ENCODE measurements around the gene SLC19A2. TPM values are rescaled to one million over a fixed set of nuclear protein-coding genes. Genes with fewer than 3 reads are reported as not detected.

The SLC19A2 gene
- polyA plus RNA-seq (45.8 and 46.3 TPM in 2 replicates), polyA minus RNA-seq (43.8 and 46.1 TPM in 2 replicates)

GRCh38 chr1:169485431-169486280 is at the start of gene SLC19A2:
TSS of gene SLC19A2 (minus strand) at chr1:169485944. CDS start at chr1:169485766, 178 bp downstream.
- Histone ChIP-seq H4K20me1 (ENCODE audit: insufficient read depth) (no peaks in the 10 kb centered on the region), H2AFZ (ENCODE audit: low read depth, low read length) (peak within 1 kb of the TSS; percentile 75), H3F3A (ENCODE audit: insufficient read depth, low read length, poor library complexity, severe bottlenecking) (peaks cover 2% of the 10 kb centered on the region), H3K27me3 (ENCODE audit: insufficient read depth, low read depth, low read length) (no peaks in the 10 kb centered on the region), H3K4me2 (ENCODE audit: low read length) (peak within 1 kb of the TSS; percentile 95), H3K79me2 (replicated peaks; ENCODE audit: insufficient read depth, low read length) (peaks cover 23% of the 10 kb centered on the region), H3K36me3 (ENCODE audit: insufficient read depth, low read length) (no peaks in the 10 kb centered on the region), H3K4me3 (ENCODE audit: low read length) (peak within 1 kb of the TSS; percentile 92), H3K9me2 (ENCODE audit: insufficient read depth, low read length) (no peaks in the 10 kb centered on the region), H3K27ac (ENCODE audit: low read length) (peak within 1 kb of the TSS; percentile 71), H3K9ac (ENCODE audit: low read length) (peak within 1 kb of the TSS; percentile 88), H3K9me3 (ENCODE audit: low read length) (no peaks in the 10 kb centered on the region)
- TF ChIP-seq POLR2AphosphoS5 (IDR thresholded peaks at IDR 0.05) (peak; percentile 89), REST (IDR thresholded peaks at IDR 0.05; ENCODE audit: borderline replicate concordance) (peak; percentile 78), TAF1 (IDR thresholded peaks at IDR 0.05; ENCODE audit: low read depth) (peak; percentile 92), EZH2 (IDR thresholded peaks at IDR 0.05; ENCODE audit: borderline replicate concordance, insufficient read depth, low read length, poor library complexity, severe bottlenecking) (no peak), MXI1 (conservative IDR thresholded peaks at IDR 0.05; ENCODE audit: poor library complexity, severe bottlenecking) (peak; percentile 91), SMC3 (conservative IDR thresholded peaks at IDR 0.05; ENCODE audit: poor library complexity) (no peak), EP300 (conservative IDR thresholded peaks at IDR 0.05; ENCODE audit: poor library complexity, severe bottlenecking) (no peak), RAD21 (conservative IDR thresholded peaks at IDR 0.05) (peak; percentile 44), CTCF (IDR thresholded peaks at IDR 0.05; ENCODE audit: poor library complexity, severe bottlenecking) (peak; percentile 70)

- TF ChIP-seq EZH2 (IDR thresholded peaks at IDR 0.05; ENCODE audit: borderline replicate concordance, insufficient read depth, low read length, poor library complexity, severe bottlenecking) (no peak), EP300 (conservative IDR thresholded peaks at IDR 0.05; ENCODE audit: poor library complexity, severe bottlenecking) (no peak), REST (IDR thresholded peaks at IDR 0.05; ENCODE audit: borderline replicate concordance) (no peak), POLR2AphosphoS5 (IDR thresholded peaks at IDR 0.05) (no peak), MXI1 (conservative IDR thresholded peaks at IDR 0.05; ENCODE audit: poor library complexity, severe bottlenecking) (no peak), TAF1 (IDR thresholded peaks at IDR 0.05; ENCODE audit: low read depth) (no peak), SMC3 (conservative IDR thresholded peaks at IDR 0.05; ENCODE audit: poor library complexity) (no peak), RAD21 (conservative IDR thresholded peaks at IDR 0.05) (no peak), CTCF (IDR thresholded peaks at IDR 0.05; ENCODE audit: poor library complexity, severe bottlenecking) (no peak)
- Histone ChIP-seq H3K27ac (ENCODE audit: low read length) (no peak overlapping the region), H4K20me1 (ENCODE audit: insufficient read depth) (no peaks in the 10 kb centered on the region), H2AFZ (ENCODE audit: low read depth, low read length) (no peak overlapping the region), H3K4me2 (ENCODE audit: low read length) (no peak overlapping the region), H3K9me3 (ENCODE audit: low read length) (no peaks in the 10 kb centered on the region), H3F3A (ENCODE audit: insufficient read depth, low read length, poor library complexity, severe bottlenecking) (no peaks in the 10 kb centered on the region), H3K9me2 (ENCODE audit: insufficient read depth, low read length) (no peaks in the 10 kb centered on the region), H3K4me3 (ENCODE audit: low read length) (no peak overlapping the region), H3K36me3 (ENCODE audit: insufficient read depth, low read length) (no peaks in the 10 kb centered on the region), H3K79me2 (replicated peaks; ENCODE audit: insufficient read depth, low read length) (no peaks in the 10 kb centered on the region), H3K27me3 (ENCODE audit: insufficient read depth, low read depth, low read length) (no peaks in the 10 kb centered on the region), H3K9ac (ENCODE audit: low read length) (no peak overlapping the region)
Measured at GRCh38 chr1:169534653-169535052, 48.9 kb upstream of the SLC19A2 start.
